Effector memory CD8-positive, alpha-beta T cell (primary cell): ENCODE data around the gene IVNS1ABP.
"Not testable (repeated sequence)": the region's sequence is repeated elsewhere in the genome, so short reads cannot be mapped to it uniquely, and the experiment has no call there.

ENCODE experiments used
- ATAC-seq: fragments of 150-1000 bp; cut with Tn5 transposase; replicated peaks from 2 replicates; pipeline ENCODE4 v1.10.0; 2021; ENCODE audit warnings: mild to moderate bottlenecking, moderate library complexity
- DNase-seq, 3 experiments: peaks; one replicate each; pipeline ENCODE4 v3.0.0; 2021
- H3K27ac Mint-ChIP-seq, 2 donors: one replicate each; pipeline ENCODE4 v1.8.0; 2022; ENCODE audit warnings: mild to moderate bottlenecking in 2 of 2, mixed read lengths in 2 of 2, moderate library complexity in 2 of 2
- H3K27me3 Mint-ChIP-seq, 2 donors: one replicate each; pipeline ENCODE4 v1.8.0; 2022; ENCODE audit warnings: mixed read lengths in 2 of 2
- H3K36me3 Mint-ChIP-seq: one replicate; pipeline ENCODE4 v1.8.0; 2022; ENCODE audit warnings: mild to moderate bottlenecking, moderate library complexity, mixed read lengths; ENCODE audit not compliant: insufficient read depth
- H3K4me1 Mint-ChIP-seq, 2 donors: one replicate each; pipeline ENCODE4 v1.8.0; 2022; ENCODE audit warnings: low read depth in 2 of 2, mixed read lengths in 2 of 2
- H3K4me3 Mint-ChIP-seq, 2 donors: one replicate each; pipeline ENCODE4 v1.8.0; 2022; ENCODE audit warnings: mild to moderate bottlenecking in 2 of 2, mixed read lengths in 2 of 2, moderate library complexity in 2 of 2
- H3K9me3 Mint-ChIP-seq, 2 donors: one replicate each; pipeline ENCODE4 v1.8.0; 2022; ENCODE audit warnings: mixed read lengths in 2 of 2

The IVNS1ABP gene

DNA sequence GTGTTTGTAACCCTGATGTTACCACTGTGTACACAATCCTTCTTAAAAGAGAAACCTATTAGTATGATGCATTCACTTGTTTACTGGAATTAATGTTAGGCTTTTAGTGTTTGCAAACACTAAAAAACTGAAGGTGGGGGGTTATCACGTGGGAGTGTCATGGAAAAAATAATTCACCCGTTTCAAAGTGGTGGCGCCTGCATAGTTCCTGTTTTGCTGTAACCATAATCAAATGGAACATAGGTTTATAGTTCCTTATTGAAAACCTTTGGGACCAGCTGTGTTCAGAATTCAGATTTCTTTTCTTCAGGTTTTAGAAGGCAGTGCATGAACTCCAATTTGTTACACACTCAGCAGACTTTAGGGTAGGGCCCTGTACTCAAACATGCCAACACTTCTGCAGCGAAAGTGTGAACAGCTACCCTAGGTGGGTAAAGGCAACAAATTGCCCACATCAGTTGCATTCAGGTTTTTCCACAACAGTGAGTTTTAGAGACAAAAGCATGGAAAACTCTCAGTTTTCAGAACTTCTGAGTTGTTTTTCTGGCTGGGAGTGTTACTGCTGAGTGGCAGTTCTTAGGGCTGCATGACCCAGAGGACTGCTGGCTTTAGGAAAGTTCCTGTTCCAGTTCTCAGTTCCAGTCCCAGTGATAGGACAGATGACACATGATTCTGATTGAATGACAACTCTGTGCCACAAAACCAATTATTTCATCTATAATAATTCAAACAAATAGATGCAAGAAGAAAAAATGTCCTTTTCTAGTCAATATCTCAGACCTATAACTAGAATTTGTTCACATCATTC, 29.1 kb upstream of the IVNS1ABP start:
- DNase-seq (no peak), ATAC-seq (no peak)
- Mint-ChIP-seq H3K9me3 (no peaks in the 10 kb centered on the region), H3K27ac (no peak overlapping the region), H3K4me1 (peaks cover 10 to 13% of the 10 kb centered on the region in 2 donors), H3K27me3 (no peaks in the 10 kb centered on the region), H3K36me3 (no peaks in the 10 kb centered on the region), H3K4me3 (no peak overlapping the region)

- ATAC-seq (no peak), DNase-seq (no peak)
- no peaks in the 10 kb centered on the region for H3K9me3 Mint-ChIP-seq
- H3K4me1 Mint-ChIP-seq, result peaks cover 26 to 30% of the 10 kb centered on the region in 2 donors
- H3K27me3 Mint-ChIP-seq, result no peaks in the 10 kb centered on the region
- H3K4me3 Mint-ChIP-seq, result no peak overlapping the region
- H3K36me3 Mint-ChIP-seq, result peaks cover 7% of the 10 kb centered on the region
- H3K27ac Mint-ChIP-seq, result no peak overlapping the region
These were observed 26.3 kb upstream of the IVNS1ABP start for GRCh38 chr1:185343306-185343705.

DNA sequence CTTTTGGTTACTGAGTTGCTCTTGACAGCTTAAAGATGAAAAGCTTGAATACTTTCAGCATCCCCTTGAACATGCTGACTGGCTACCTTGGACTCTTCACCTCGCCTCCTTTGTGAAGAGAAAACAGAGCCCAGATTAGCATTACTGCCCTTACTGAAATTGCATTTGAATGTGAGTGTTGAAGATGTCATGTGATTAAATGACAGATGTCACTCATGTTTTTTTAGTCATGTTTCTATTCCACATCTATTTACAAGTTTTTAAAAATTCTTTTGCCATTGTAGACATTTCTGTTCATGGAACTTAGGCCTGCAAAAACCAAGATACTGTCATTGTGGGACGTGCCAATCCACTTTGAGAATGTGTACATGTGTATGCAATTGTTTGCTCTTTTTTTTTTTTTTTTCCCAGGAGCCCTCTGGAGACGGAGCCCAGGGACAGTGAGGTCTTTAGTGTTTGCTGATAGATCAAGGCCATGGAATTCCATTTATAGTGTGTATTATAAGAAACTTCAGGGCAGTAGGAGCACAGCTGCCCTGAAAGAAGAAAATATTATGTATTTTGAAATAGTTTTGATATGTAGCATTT, 25.7 kb upstream of the IVNS1ABP start:
- no peak for ATAC-seq
- peaks cover 7% of the 10 kb centered on the region for H3K36me3 Mint-ChIP-seq
- no peak overlapping the region for H3K4me3 Mint-ChIP-seq
- no peaks in the 10 kb centered on the region for H3K9me3 Mint-ChIP-seq
- H3K27ac Mint-ChIP-seq, result no peak overlapping the region
- no peak for DNase-seq
- peaks cover 26 to 30% of the 10 kb centered on the region in 2 donors for H3K4me1 Mint-ChIP-seq
- no peaks in the 10 kb centered on the region for H3K27me3 Mint-ChIP-seq

GRCh38 chr1:185342017-185342416, 25.0 kb upstream of the IVNS1ABP start:
- H3K27ac Mint-ChIP-seq, result no peak overlapping the region
- ATAC-seq (no peak), DNase-seq (no peak)
- H3K36me3 Mint-ChIP-seq, result peaks cover 7% of the 10 kb centered on the region
- H3K4me3 Mint-ChIP-seq, result no peak overlapping the region
- H3K4me1 Mint-ChIP-seq, result peaks cover 28 to 35% of the 10 kb centered on the region in 2 donors
- H3K27me3 Mint-ChIP-seq, result no peaks in the 10 kb centered on the region
- no peaks in the 10 kb centered on the region for H3K9me3 Mint-ChIP-seq

- H3K4me3 Mint-ChIP-seq, result no peak overlapping the region
- no peaks in the 10 kb centered on the region for H3K9me3 Mint-ChIP-seq
- H3K4me1 Mint-ChIP-seq, result peaks cover 27 to 35% of the 10 kb centered on the region in 2 donors
- H3K27ac Mint-ChIP-seq, result no peak overlapping the region
- DNase-seq (no peak), ATAC-seq (no peak)
- H3K27me3 Mint-ChIP-seq, result no peaks in the 10 kb centered on the region
- peaks cover 7% of the 10 kb centered on the region for H3K36me3 Mint-ChIP-seq
These were observed 24.2 kb upstream of the IVNS1ABP start for GRCh38 chr1:185341196-185341781.

- ATAC-seq, result peak; percentile 90
- peak overlapping the region; percentile 54 to 69 for H3K4me3 Mint-ChIP-seq
These were observed 21.9 kb upstream of the IVNS1ABP start for GRCh38 chr1:185338719-185339622.

DNA sequence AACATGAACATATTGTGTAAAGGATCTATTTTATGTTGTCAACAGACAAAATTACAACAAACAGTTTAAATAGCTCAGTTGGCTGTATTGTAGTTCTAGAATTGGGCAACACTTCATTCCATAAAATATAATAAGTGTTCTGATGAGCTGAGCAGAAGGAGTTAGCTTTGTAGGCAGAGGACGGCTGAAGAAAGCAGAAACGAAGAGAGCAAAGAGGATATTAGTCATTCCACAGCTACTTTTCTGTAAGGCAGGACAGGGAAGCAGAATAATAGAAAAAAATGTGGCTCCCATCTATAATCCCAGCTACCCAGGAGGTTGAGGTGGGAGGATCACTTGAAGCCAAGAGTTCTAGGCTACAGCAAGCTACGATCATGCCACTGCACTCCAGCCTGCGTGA, 20.2 kb upstream of the IVNS1ABP start:
- ATAC-seq (no peak), DNase-seq (no peak)
- Mint-ChIP-seq H3K4me3 (no peak overlapping the region), H3K27me3 (no peaks in the 10 kb centered on the region), H3K36me3 (peaks cover 7% of the 10 kb centered on the region), H3K4me1 (peaks cover 25 to 27% of the 10 kb centered on the region in 2 donors), H3K9me3 (no peaks in the 10 kb centered on the region), H3K27ac (no peak overlapping the region)

More at GRCh38 chr1:185338719-185339622, 21.9 kb upstream of the IVNS1ABP start:
- peak overlapping the region; percentile 41 to 88 for H3K27ac Mint-ChIP-seq
- H3K4me1 Mint-ChIP-seq, result peaks cover 25 to 27% of the 10 kb centered on the region in 2 donors
- no peaks in the 10 kb centered on the region for H3K27me3 Mint-ChIP-seq
- DNase-seq, result peak; percentile 17 to 39 (median 26)
- H3K9me3 Mint-ChIP-seq, result no peaks in the 10 kb centered on the region
- peaks cover 7% of the 10 kb centered on the region for H3K36me3 Mint-ChIP-seq

- Mint-ChIP-seq H3K4me1 (peaks cover 12% of the 10 kb centered on the region in 2 donors), H3K27ac (no peak overlapping the region)
- ATAC-seq, result no peak
These were observed 17.1 kb upstream of the IVNS1ABP start for GRCh38 chr1:185334182-185334581.

DNA sequence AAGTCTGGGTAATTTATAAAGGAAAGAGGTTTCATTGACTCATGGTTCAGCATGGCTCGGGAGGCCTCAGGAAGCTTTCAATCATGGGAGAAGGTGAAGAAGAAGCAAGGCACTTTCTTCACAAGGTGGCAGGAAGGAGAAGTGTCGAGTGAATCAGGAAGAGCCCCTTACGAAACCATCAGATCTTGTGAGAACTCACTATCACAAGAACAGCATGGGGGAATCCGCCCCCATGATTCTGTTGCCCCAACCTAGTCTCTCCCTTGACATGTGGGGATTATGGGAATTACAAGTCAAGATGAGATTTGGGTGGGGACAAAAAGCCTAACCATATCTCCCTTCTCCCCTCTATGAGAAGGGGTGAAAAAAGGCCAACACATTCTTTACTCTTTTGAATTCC, 11.2 kb upstream of the IVNS1ABP start:
- DNase-seq (no peak), ATAC-seq (no peak)
- H3K27me3 Mint-ChIP-seq, result no peaks in the 10 kb centered on the region
- no peaks in the 10 kb centered on the region for H3K36me3 Mint-ChIP-seq
- no peaks in the 10 kb centered on the region for H3K4me1 Mint-ChIP-seq
- H3K9me3 Mint-ChIP-seq, result no peaks in the 10 kb centered on the region
- H3K4me3 Mint-ChIP-seq, result no peak overlapping the region
- H3K27ac Mint-ChIP-seq, result no peak overlapping the region

More at GRCh38 chr1:185334182-185334581, 17.1 kb upstream of the IVNS1ABP start:
- DNase-seq, result no peak
- H3K9me3 Mint-ChIP-seq, result no peaks in the 10 kb centered on the region
- H3K36me3 Mint-ChIP-seq, result peaks cover 4% of the 10 kb centered on the region
- no peaks in the 10 kb centered on the region for H3K27me3 Mint-ChIP-seq
- H3K4me3 Mint-ChIP-seq, result no peak overlapping the region

GRCh38 chr1:185325413-185325812, 8.4 kb upstream of the IVNS1ABP start:
- no peak overlapping the region for H3K4me3 Mint-ChIP-seq
- no peak overlapping the region for H3K27ac Mint-ChIP-seq
- H3K36me3 Mint-ChIP-seq, result no peaks in the 10 kb centered on the region
- no peaks in the 10 kb centered on the region for H3K27me3 Mint-ChIP-seq
- ATAC-seq (no peak), DNase-seq (no peak)
- no peaks in the 10 kb centered on the region for H3K9me3 Mint-ChIP-seq
- no peaks in the 10 kb centered on the region for H3K4me1 Mint-ChIP-seq

- H3K27me3 Mint-ChIP-seq, result no peaks in the 10 kb centered on the region
- H3K4me1 Mint-ChIP-seq, result no peaks in the 10 kb centered on the region
- H3K9me3 Mint-ChIP-seq, result no peaks in the 10 kb centered on the region
- no peak overlapping the region for H3K4me3 Mint-ChIP-seq
- no peak overlapping the region for H3K27ac Mint-ChIP-seq
- DNase-seq (no peak), ATAC-seq (no peak)
- H3K36me3 Mint-ChIP-seq, result no peaks in the 10 kb centered on the region
These were observed 7.1 kb upstream of the IVNS1ABP start for GRCh38 chr1:185324118-185324517.

GRCh38 chr1:185322636-185323035, 5.6 kb upstream of the IVNS1ABP start:
- no peak overlapping the region for H3K27ac Mint-ChIP-seq
- H3K9me3 Mint-ChIP-seq, result no peaks in the 10 kb centered on the region
- peaks cover 3% of the 10 kb centered on the region for H3K36me3 Mint-ChIP-seq
- ATAC-seq (no peak), DNase-seq (no peak)
- H3K4me1 Mint-ChIP-seq, result peaks cover 5 to 8% of the 10 kb centered on the region in 2 donors
- no peaks in the 10 kb centered on the region for H3K27me3 Mint-ChIP-seq
- H3K4me3 Mint-ChIP-seq, result no peak overlapping the region

GRCh38 chr1:185321653-185322221, 4.7 kb upstream of the IVNS1ABP start:
- H3K4me3 Mint-ChIP-seq, DNase-seq, ATAC-seq, H3K27me3 Mint-ChIP-seq, H3K9me3 Mint-ChIP-seq, H3K27ac Mint-ChIP-seq: not testable (repeated sequence)
- H3K4me1 Mint-ChIP-seq, result peaks cover 9 to 10% of the 10 kb centered on the region in 2 donors
- H3K36me3 Mint-ChIP-seq, result peaks cover 12% of the 10 kb centered on the region
